ENCODE measurements around the gene RPP30.
"Not testable (repeated sequence)": the region's sequence is repeated elsewhere in the genome, so short reads cannot be mapped to it uniquely, and the experiment has no call there.

The RPP30 gene

GRCh38 chr10:90884431-90884830, 12.7 kb downstream of the RPP30 start:
- no peak overlapping the region for H3K4me3 ChIP-seq (ENCODE audit: control insufficient read depth, low read depth, low read length)
- DNase-seq (ENCODE audit: low read depth) = peak; percentile 67
- TF ChIP-seq CTCF (conservative IDR thresholded peaks at IDR 0.05; ENCODE audit: control insufficient read depth, insufficient read depth, low read depth, low read length) = no peak

DNA sequence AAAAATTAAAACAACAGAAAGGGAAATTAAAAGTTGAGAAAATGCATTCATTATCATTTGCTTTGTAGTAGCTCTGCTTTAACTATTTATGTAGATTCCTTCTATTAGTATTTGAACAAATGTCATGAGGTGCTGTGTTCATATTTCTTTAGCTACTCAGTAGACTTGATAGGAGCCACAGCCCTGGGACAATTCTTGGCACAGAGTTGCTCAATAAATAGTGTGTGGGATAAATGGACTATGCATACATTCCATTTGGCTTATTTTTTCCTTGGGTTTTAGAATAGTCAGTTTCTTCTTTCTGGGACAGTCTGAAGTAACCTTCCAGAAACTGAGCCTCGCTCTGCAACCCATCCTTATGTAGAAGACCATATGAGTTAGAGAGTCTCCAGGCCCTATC, 13.4 kb downstream of the RPP30 start:
- no peak for TF ChIP-seq CTCF (conservative IDR thresholded peaks at IDR 0.05; ENCODE audit: control insufficient read depth, insufficient read depth, low read depth, low read length)
- peak; percentile 82 for DNase-seq (ENCODE audit: low read depth)
- no peak overlapping the region for H3K4me3 ChIP-seq (ENCODE audit: control insufficient read depth, low read depth, low read length)

DNA sequence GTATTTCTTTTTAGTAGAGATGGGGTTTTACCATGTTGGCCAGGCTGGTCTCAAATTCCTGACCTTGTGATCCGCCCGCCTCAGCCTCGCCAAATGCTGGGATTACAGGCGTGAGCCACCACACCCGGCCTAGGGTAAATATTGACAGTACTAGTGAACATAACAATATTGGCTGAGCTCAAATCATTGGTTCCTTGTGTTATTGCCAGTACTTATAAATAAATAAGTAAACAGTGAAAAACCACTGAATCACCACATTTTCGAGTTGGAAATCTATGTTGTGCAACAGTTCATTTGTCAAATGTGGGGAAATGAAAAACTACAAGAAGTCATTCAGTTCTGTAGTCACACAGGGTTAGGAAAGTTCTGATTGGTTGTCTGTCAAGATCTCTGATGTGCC, 15.8 kb downstream of the RPP30 start:
- no peak for TF ChIP-seq CTCF (conservative IDR thresholded peaks at IDR 0.05; ENCODE audit: control insufficient read depth, insufficient read depth, low read depth, low read length)
- peak; percentile 51 for DNase-seq (ENCODE audit: low read depth)
- H3K4me3 ChIP-seq (ENCODE audit: control insufficient read depth, low read depth, low read length) = no peak overlapping the region

GRCh38 chr10:90888387-90888786, 16.6 kb downstream of the RPP30 start:
- TF ChIP-seq CTCF (conservative IDR thresholded peaks at IDR 0.05; ENCODE audit: control insufficient read depth, insufficient read depth, low read depth, low read length) = no peak
- no peak overlapping the region for H3K4me3 ChIP-seq (ENCODE audit: control insufficient read depth, low read depth, low read length)
- peak; percentile 12 for DNase-seq (ENCODE audit: low read depth)

DNA sequence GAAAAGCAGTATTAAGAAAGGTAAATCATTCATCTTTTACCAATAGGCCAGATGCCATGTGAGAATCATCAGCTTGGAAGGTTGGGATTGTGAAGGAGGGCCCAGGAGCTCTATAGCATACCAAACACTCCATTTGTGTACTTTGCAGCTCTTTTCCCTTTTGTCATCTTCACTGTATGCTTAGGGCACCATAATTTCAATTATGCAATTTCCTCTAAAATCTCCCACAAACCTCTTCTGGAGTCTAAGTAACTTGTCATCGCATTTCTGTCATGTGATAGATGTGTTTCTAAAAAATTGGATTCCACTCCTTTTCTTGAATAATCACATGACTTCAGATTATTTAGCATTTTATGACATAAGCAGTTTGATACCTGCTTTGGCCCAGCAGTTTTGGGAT, 17.9 kb downstream of the RPP30 start:
- no peak overlapping the region for H3K4me3 ChIP-seq (ENCODE audit: control insufficient read depth, low read depth, low read length)
- no peak for TF ChIP-seq CTCF (conservative IDR thresholded peaks at IDR 0.05; ENCODE audit: control insufficient read depth, insufficient read depth, low read depth, low read length)
- DNase-seq (ENCODE audit: low read depth) = no peak

DNA sequence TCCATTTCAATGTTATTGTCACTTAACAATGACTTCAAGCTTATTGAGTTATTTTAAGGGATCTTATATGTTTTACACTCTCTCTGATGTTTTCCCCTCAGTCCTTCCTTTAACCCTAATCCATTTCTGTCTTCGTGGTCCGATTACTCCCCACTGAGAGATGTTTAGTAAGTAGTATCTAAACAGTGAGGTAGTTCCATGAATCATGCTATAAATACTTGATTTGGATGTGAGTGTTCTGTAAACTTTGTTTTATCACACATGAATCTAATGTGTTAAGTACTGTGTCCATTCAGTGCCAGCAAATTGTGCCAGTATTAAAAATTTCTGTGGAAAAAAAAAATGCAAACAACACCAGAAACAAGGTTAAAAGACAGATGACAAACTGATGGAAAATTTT, 18.6 kb downstream of the RPP30 start:
- peak; percentile 12 for DNase-seq (ENCODE audit: low read depth)
- no peak for TF ChIP-seq CTCF (conservative IDR thresholded peaks at IDR 0.05; ENCODE audit: control insufficient read depth, insufficient read depth, low read depth, low read length)
- H3K4me3 ChIP-seq (ENCODE audit: control insufficient read depth, low read depth, low read length) = no peak overlapping the region

GRCh38 chr10:90893190-90893589, 21.4 kb downstream of the RPP30 start:
- no peak overlapping the region for H3K4me3 ChIP-seq (ENCODE audit: control insufficient read depth, low read depth, low read length)
- no peak for DNase-seq (ENCODE audit: low read depth)
- TF ChIP-seq CTCF (conservative IDR thresholded peaks at IDR 0.05; ENCODE audit: control insufficient read depth, insufficient read depth, low read depth, low read length) = no peak

DNA sequence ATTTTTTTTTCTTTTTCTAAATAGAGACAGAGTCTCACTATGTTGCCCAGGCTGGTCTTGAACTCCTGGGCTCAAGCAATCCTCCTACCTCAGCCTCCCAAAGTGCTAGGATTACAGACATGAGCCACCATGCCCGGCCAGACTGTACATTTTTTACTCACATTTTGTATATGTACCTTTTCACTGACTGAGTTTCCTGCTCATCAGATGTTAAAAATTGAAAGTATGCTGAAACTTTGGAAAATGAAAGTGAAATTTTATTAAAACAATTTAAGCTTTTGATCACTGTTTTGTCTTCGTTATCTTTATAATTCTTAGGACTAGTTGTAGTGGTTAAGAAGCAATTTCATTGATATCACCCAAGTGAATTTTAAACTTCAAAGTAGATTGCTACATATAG, 25.1 kb downstream of the RPP30 start:
- not testable (repeated sequence) for H3K4me3 ChIP-seq (ENCODE audit: control insufficient read depth, low read depth, low read length); DNase-seq (ENCODE audit: low read depth)

Data from fibroblast of mammary gland (primary cell).